Natural killer cell (primary cell): Measurements from ENCODE around the gene MTURN. TPM values are rescaled to one million over a fixed set of nuclear protein-coding genes. Genes with fewer than 3 reads are reported as not detected.

Experiments
- ATAC-seq, 3 donors: fragments of 150-1000 bp in 2 of 3; fragments of 200-7000 bp in 1 of 3; cut with Tn5 transposase; 1 replicate in 1 of 3; 2 replicates in 2 of 3; pipeline ENCODE4 v1.10.0; 2021; ENCODE audit warnings: mild to moderate bottlenecking in 2 of 3, moderate library complexity in 2 of 3
- DNase-seq, 2 donors: peaks; one replicate each; pipeline versions ENCODE4 v3.0.0 to v3.0.0-alpha.2; 2013 to 2021; ENCODE audit warnings: mixed read lengths in 1 of 2
- H3K27ac ChIP-seq: one replicate; pipeline ENCODE4 v1.5.1; 2013; ENCODE audit warnings: mild to moderate bottlenecking, low read length
- H3K27me3 ChIP-seq: one replicate; pipeline ENCODE4 v1.6.1; 2013; ENCODE audit warnings: low read length; ENCODE audit not compliant: control insufficient read depth, insufficient read depth
- H3K36me3 ChIP-seq: one replicate; pipeline ENCODE4 v1.6.1; 2013; ENCODE audit warnings: low read length; ENCODE audit not compliant: control insufficient read depth, insufficient read depth
- H3K4me1 ChIP-seq: one replicate; pipeline ENCODE4 v1.6.1; 2013; ENCODE audit warnings: low read length; ENCODE audit not compliant: control insufficient read depth, insufficient read depth
- H3K4me3 ChIP-seq: one replicate; pipeline ENCODE4 v1.5.1; 2013; ENCODE audit warnings: low read length
- H3K9me3 ChIP-seq: one replicate; pipeline ENCODE4 v1.6.1; 2013; ENCODE audit warnings: low read length; ENCODE audit not compliant: control insufficient read depth, insufficient read depth
- H3K27ac Mint-ChIP-seq, 2 donors: one replicate each; pipeline ENCODE4 v1.8.0; 2022; ENCODE audit warnings: mild to moderate bottlenecking in 2 of 2, mixed read lengths in 2 of 2, moderate library complexity in 1 of 2
- H3K27me3 Mint-ChIP-seq, 2 donors: one replicate each; pipeline ENCODE4 v1.8.0; 2022; ENCODE audit warnings: low read depth in 2 of 2, mixed read lengths in 2 of 2
- H3K36me3 Mint-ChIP-seq: one replicate; pipeline ENCODE4 v1.8.0; 2022; ENCODE audit warnings: mixed read lengths
- H3K4me1 Mint-ChIP-seq, 2 donors: one replicate each; pipeline ENCODE4 v1.8.0; 2022; ENCODE audit warnings: mixed read lengths in 2 of 2
- H3K4me3 Mint-ChIP-seq: one replicate; pipeline ENCODE4 v1.8.0; 2022; ENCODE audit warnings: mild to moderate bottlenecking, moderate library complexity, mixed read lengths
- H3K9me3 Mint-ChIP-seq, 2 donors: one replicate each; pipeline ENCODE4 v1.8.0; 2022; ENCODE audit warnings: mixed read lengths in 2 of 2
- CTCF ChIP-seq: fragments of 200-600 bp; IDR thresholded peaks from one replicate; pipeline ENCODE4 v1.8.0; 2022; ENCODE audit warnings: antibody characterized with exemption
- WGBS: methylation state at CpG from one replicate; pipeline ENCODE4 v1.1.7; 2013; ENCODE audit warnings: missing lambda C conversion rate; ENCODE audit not compliant: insufficient coverage; 5-methylcytosine and 5-hydroxymethylcytosine counted together
- intact Hi-C: fragments of 100-400 bp; cut with micrococcal nuclease; formaldehyde crosslinking; loops from one replicate; pipeline ENCODE4 v1.14.2; 2022
- total RNA-seq, 4 donors: library from RNA; stranded (reverse); fragments of 120-200 nt in 1 of 4; gene quantifications; one replicate each; pipeline versions ENCODE4 v1.2.3 to v1.2.4, GENCODE V29; 2013 to 2022

The MTURN gene
- total RNA-seq, 3 donors from 2014 or later (not counting 1 experiment from before 2014, with no cell fraction given) = 31.6 to 37.3 (median 32.8) TPM

DNA sequence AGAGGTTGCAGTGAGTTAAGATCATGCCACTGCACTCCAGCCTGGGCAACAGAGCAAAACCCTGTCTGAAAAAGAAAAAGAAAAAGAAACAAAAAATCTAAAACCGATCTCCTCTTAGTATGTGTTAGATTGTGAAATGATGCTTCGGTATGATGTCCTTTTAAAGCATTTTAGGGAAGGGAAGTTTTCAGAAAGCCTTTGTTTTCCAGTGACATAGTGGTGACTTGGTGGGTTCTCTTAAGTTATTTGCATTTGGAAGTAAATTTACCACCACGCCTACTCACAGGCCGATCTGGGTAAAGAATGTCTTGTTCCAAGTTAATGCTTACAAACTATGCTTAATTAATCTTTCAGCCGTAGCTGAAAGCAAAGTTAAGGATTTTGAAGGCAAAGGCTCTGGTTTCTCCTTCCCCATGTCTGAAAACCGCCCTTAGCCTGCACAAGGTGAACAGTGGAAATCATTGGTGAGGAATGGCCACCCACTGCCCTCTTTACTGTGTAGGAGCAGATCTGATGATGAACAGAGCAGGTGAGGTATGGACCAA lies 10.7 kb downstream of the MTURN start:
- H3K27ac Mint-ChIP-seq = no peak overlapping the region
- Histone ChIP-seq H3K4me3 (no peak overlapping the region), H3K9me3 (no peaks in the 10 kb centered on the region), H3K27me3 (no peaks in the 10 kb centered on the region), H3K36me3 (no peaks in the 10 kb centered on the region), H3K4me1 (peaks cover 8% of the 10 kb centered on the region), H3K27ac (no peak overlapping the region)
- no peak for TF ChIP-seq CTCF
- no peaks in the 10 kb centered on the region for H3K4me1 Mint-ChIP-seq
- no peak overlapping the region for H3K4me3 Mint-ChIP-seq
- no peaks in the 10 kb centered on the region for H3K36me3 Mint-ChIP-seq
- 96% methylated on average over 6 of the region's 6 CpGs for WGBS
- H3K27me3 Mint-ChIP-seq = peaks cover 0 to 2% of the 10 kb centered on the region in 2 donors
- DNase-seq = no peak
- no peaks in the 10 kb centered on the region for H3K9me3 Mint-ChIP-seq
- intact Hi-C loops = no loop called here
- ATAC-seq = no peak

- Mint-ChIP-seq H3K4me1 (no peaks in the 10 kb centered on the region), H3K36me3 (no peaks in the 10 kb centered on the region), H3K27me3 (peaks cover 0 to 2% of the 10 kb centered on the region in 2 donors), H3K27ac (no peak overlapping the region), H3K4me3 (no peak overlapping the region), H3K9me3 (no peaks in the 10 kb centered on the region)
- Histone ChIP-seq H3K27me3 (no peaks in the 10 kb centered on the region), H3K27ac (no peak overlapping the region), H3K4me3 (no peak overlapping the region), H3K36me3 (no peaks in the 10 kb centered on the region), H3K4me1 (peaks cover 8% of the 10 kb centered on the region), H3K9me3 (no peaks in the 10 kb centered on the region)
- intact Hi-C loops = no loop called here
- TF ChIP-seq CTCF = no peak
- DNase-seq (no peak), ATAC-seq (peak in 1 of 3 donors; percentile 81)
- 62% methylated on average over 13 of the region's 13 CpGs for WGBS
These were observed 11.4 kb downstream of the MTURN start for GRCh38 chr7:30146127-30146612.

DNA sequence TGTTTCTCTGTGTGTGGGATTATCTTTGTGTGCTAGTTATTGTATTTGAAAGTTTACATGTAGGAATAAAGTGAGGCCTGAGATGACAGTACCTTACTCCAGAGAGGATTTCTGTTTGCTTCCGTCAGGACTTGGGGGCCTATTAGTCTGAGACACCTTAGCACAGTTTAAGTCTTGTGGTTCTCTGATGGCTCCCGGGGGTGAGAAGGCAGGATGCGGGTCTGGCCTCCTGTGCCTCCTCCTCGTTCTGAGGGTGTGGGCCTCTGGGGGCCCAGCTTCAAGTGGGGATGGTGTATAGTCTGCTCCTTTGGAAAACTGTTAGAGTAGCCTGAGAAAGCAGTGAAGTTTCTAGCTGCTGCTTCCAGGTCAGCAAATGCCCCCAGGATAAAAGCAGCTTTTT lies 12.4 kb downstream of the MTURN start:
- 21% methylated on average over 4 of the region's 4 CpGs for WGBS
- TF ChIP-seq CTCF = no peak
- H3K27me3 Mint-ChIP-seq = peaks cover 0 to 2% of the 10 kb centered on the region in 2 donors
- intact Hi-C loops = no loop called here
- Histone ChIP-seq H3K4me3 (no peak overlapping the region), H3K9me3 (no peaks in the 10 kb centered on the region), H3K27me3 (no peaks in the 10 kb centered on the region), H3K36me3 (no peaks in the 10 kb centered on the region), H3K27ac (no peak overlapping the region), H3K4me1 (peaks cover 8% of the 10 kb centered on the region)
- H3K9me3 Mint-ChIP-seq = no peaks in the 10 kb centered on the region
- H3K4me3 Mint-ChIP-seq = no peak overlapping the region
- no peaks in the 10 kb centered on the region for H3K36me3 Mint-ChIP-seq
- H3K27ac Mint-ChIP-seq = no peak overlapping the region
- H3K4me1 Mint-ChIP-seq = no peaks in the 10 kb centered on the region
- DNase-seq (no peak), ATAC-seq (peak in 2 of 3 donors; percentile 36 to 56)

GRCh38 chr7:30147785-30148184 lies 13.0 kb downstream of the MTURN start:
- intact Hi-C loops = no loop called here
- no peaks in the 10 kb centered on the region for H3K36me3 Mint-ChIP-seq
- TF ChIP-seq CTCF = no peak
- Histone ChIP-seq H3K27ac (no peak overlapping the region), H3K27me3 (no peaks in the 10 kb centered on the region), H3K9me3 (no peaks in the 10 kb centered on the region), H3K4me1 (peaks cover 8% of the 10 kb centered on the region), H3K36me3 (no peaks in the 10 kb centered on the region), H3K4me3 (no peak overlapping the region)
- H3K9me3 Mint-ChIP-seq = no peaks in the 10 kb centered on the region
- H3K27ac Mint-ChIP-seq = no peak overlapping the region
- H3K4me3 Mint-ChIP-seq = no peak overlapping the region
- peaks cover 0 to 2% of the 10 kb centered on the region in 2 donors for H3K27me3 Mint-ChIP-seq
- H3K4me1 Mint-ChIP-seq = no peaks in the 10 kb centered on the region
- no peak for DNase-seq
- ATAC-seq = no peak
- WGBS = 94% methylated on average over 2 of the region's 2 CpGs
